HEK293 (cell line): ENCODE data around the gene PRKCE.

Source experiments
- AEBP2 ChIP-seq: fragments of 450-650 bp; formaldehyde crosslinking; IDR thresholded peaks from 2 replicates; pipeline ENCODE4 v1.5.1; 2016; ENCODE audit warnings: missing biosample characterization, missing genetic modification characterization, borderline replicate concordance
- BCL11B ChIP-seq: fragments of 450-650 bp; formaldehyde crosslinking; IDR thresholded peaks from 2 replicates; pipeline ENCODE4 v1.5.1; 2016; ENCODE audit warnings: low read depth, missing biosample characterization, missing genetic modification characterization
- GLIS2 ChIP-seq: fragments of 450-650 bp; formaldehyde crosslinking; IDR thresholded peaks from 2 replicates; pipeline ENCODE4 v1.5.1; 2016; ENCODE audit warnings: missing biosample characterization, missing genetic modification characterization
- HIC1 ChIP-seq: fragments of 450-650 bp; formaldehyde crosslinking; IDR thresholded peaks from 2 replicates; pipeline ENCODE4 v1.5.1; 2016; ENCODE audit warnings: missing biosample characterization, missing genetic modification characterization
- KLF16 ChIP-seq: fragments of 450-650 bp; formaldehyde crosslinking; IDR thresholded peaks from 2 replicates; pipeline ENCODE4 v1.5.1; 2017; ENCODE audit warnings: missing biosample characterization, missing genetic modification characterization
- PRDM4 ChIP-seq: fragments of 450-650 bp; formaldehyde crosslinking; IDR thresholded peaks from 2 replicates; pipeline ENCODE4 v1.5.1; 2017; ENCODE audit warnings: missing biosample characterization, missing genetic modification characterization
- SALL2 ChIP-seq: fragments of 450-650 bp; formaldehyde crosslinking; IDR thresholded peaks from 2 replicates; pipeline ENCODE4 v1.5.0; 2017; ENCODE audit warnings: missing biosample characterization, mild to moderate bottlenecking, missing genetic modification characterization, borderline replicate concordance
- YY2 ChIP-seq: fragments of 450-650 bp; formaldehyde crosslinking; IDR thresholded peaks from 2 replicates; pipeline ENCODE4 v1.5.1; 2016; ENCODE audit warnings: missing biosample characterization, missing genetic modification characterization
- ZBTB20 ChIP-seq: fragments of 450-650 bp; formaldehyde crosslinking; IDR thresholded peaks from 2 replicates; pipeline ENCODE4 v1.5.1; 2016; ENCODE audit warnings: missing biosample characterization, missing genetic modification characterization
- ZBTB49 ChIP-seq: fragments of 450-650 bp; formaldehyde crosslinking; IDR thresholded peaks from 2 replicates; pipeline ENCODE4 v1.5.1; 2016; ENCODE audit warnings: missing biosample characterization, missing genetic modification characterization, low read depth
- ZFP3 ChIP-seq: fragments of 450-650 bp; formaldehyde crosslinking; IDR thresholded peaks from 2 replicates; pipeline ENCODE4 v1.5.1; 2016; ENCODE audit warnings: low read depth, missing biosample characterization, missing genetic modification characterization
- ZNF10 ChIP-seq: fragments of 450-650 bp; formaldehyde crosslinking; IDR thresholded peaks from 2 replicates; pipeline ENCODE4 v1.5.1; 2017; ENCODE audit warnings: missing biosample characterization, missing genetic modification characterization
- ZNF146 ChIP-seq: fragments of 450-650 bp; formaldehyde crosslinking; IDR thresholded peaks from 2 replicates; pipeline ENCODE4 v1.5.1; 2016; ENCODE audit warnings: missing biosample characterization, missing genetic modification characterization
- ZNF211 ChIP-seq: fragments of 450-650 bp; formaldehyde crosslinking; IDR thresholded peaks from 2 replicates; pipeline ENCODE4 v1.5.1; 2016; ENCODE audit warnings: low read depth, missing biosample characterization, missing genetic modification characterization
- ZNF223 ChIP-seq: fragments of 450-650 bp; formaldehyde crosslinking; IDR thresholded peaks from 2 replicates; pipeline ENCODE4 v1.5.1; 2016; ENCODE audit warnings: missing biosample characterization, missing genetic modification characterization
- ZNF292 ChIP-seq: fragments of 450-650 bp; formaldehyde crosslinking; IDR thresholded peaks from 2 replicates; pipeline ENCODE4 v1.5.1; 2016; ENCODE audit warnings: low read depth, missing biosample characterization, missing genetic modification characterization, borderline replicate concordance
- ZNF311 ChIP-seq: fragments of 450-650 bp; formaldehyde crosslinking; IDR thresholded peaks from 2 replicates; pipeline ENCODE4 v1.5.1; 2017; ENCODE audit warnings: missing biosample characterization, missing genetic modification characterization, borderline replicate concordance
- ZNF473 ChIP-seq: fragments of 450-650 bp; formaldehyde crosslinking; IDR thresholded peaks from 2 replicates; pipeline ENCODE4 v1.5.1; 2017; ENCODE audit warnings: missing biosample characterization, missing genetic modification characterization
- ZNF510 ChIP-seq: fragments of 450-650 bp; formaldehyde crosslinking; IDR thresholded peaks from 2 replicates; pipeline ENCODE4 v1.5.1; 2018; ENCODE audit warnings: mild to moderate bottlenecking, missing genetic modification characterization, missing biosample characterization; ENCODE audit not compliant: insufficient replicate concordance
- ZNF514 ChIP-seq: fragments of 450-650 bp; formaldehyde crosslinking; IDR thresholded peaks from 2 replicates; pipeline ENCODE4 v1.5.1; 2016; ENCODE audit warnings: missing biosample characterization, missing genetic modification characterization
- ZNF571 ChIP-seq: fragments of 450-650 bp; formaldehyde crosslinking; IDR thresholded peaks from 2 replicates; pipeline ENCODE4 v1.5.0; 2017; ENCODE audit warnings: missing biosample characterization, missing genetic modification characterization
- ZNF621 ChIP-seq: fragments of 450-650 bp; formaldehyde crosslinking; IDR thresholded peaks from 2 replicates; pipeline ENCODE4 v1.5.1; 2017; ENCODE audit warnings: missing biosample characterization, missing genetic modification characterization
- ZNF626 ChIP-seq: fragments of 450-650 bp; sonication (Bioruptor Pico); formaldehyde crosslinking; IDR thresholded peaks from 2 replicates; pipeline ENCODE4 v1.5.1; 2018; ENCODE audit warnings: missing biosample characterization, missing genetic modification characterization, inconsistent platforms
- ZNF692 ChIP-seq: fragments of 450-650 bp; formaldehyde crosslinking; IDR thresholded peaks from 2 replicates; pipeline ENCODE4 v1.5.1; 2016; ENCODE audit warnings: missing biosample characterization, missing genetic modification characterization
- ZNF707 ChIP-seq: fragments of 450-650 bp; formaldehyde crosslinking; IDR thresholded peaks from 2 replicates; pipeline ENCODE4 v1.5.1; 2016; ENCODE audit warnings: missing biosample characterization, missing genetic modification characterization
- ZNF776 ChIP-seq: fragments of 450-650 bp; formaldehyde crosslinking; IDR thresholded peaks from 2 replicates; pipeline ENCODE4 v1.5.0; 2017; ENCODE audit warnings: missing biosample characterization, missing genetic modification characterization, borderline replicate concordance
- ZNF792 ChIP-seq: fragments of 450-650 bp; formaldehyde crosslinking; IDR thresholded peaks from 2 replicates; pipeline ENCODE4 v1.5.1; 2016; ENCODE audit warnings: missing biosample characterization, missing genetic modification characterization
- ZSCAN16 ChIP-seq: fragments of 450-650 bp; formaldehyde crosslinking; IDR thresholded peaks from 2 replicates; pipeline ENCODE4 v1.5.1; 2016; ENCODE audit warnings: missing biosample characterization, missing genetic modification characterization

Gene PRKCE

GRCh38 chr2:45652090-45653031, 886 bp downstream of the PRKCE start (continued):
- TF ChIP-seq PRDM4 (no peak), YY2 (tag by site-specific recombination) (no peak), ZNF211 (no peak), ZNF692 (tag by site-specific recombination) (peak; percentile 94), ZNF776 (no peak), ZNF707 (tag by site-specific recombination) (no peak), ZNF792 (tag by site-specific recombination) (no peak), GLIS2 (tag by site-specific recombination) (no peak; the same call in none of the 2 replicates), ZNF626 (tag by site-specific recombination) (no peak), ZNF621 (tag by site-specific recombination) (no peak), ZNF10 (tag by site-specific recombination) (no peak), BCL11B (no peak), KLF16 (tag by site-specific recombination) (no peak), HIC1 (tag by site-specific recombination) (no peak), ZNF146 (tag by site-specific recombination) (no peak), ZFP3 (no peak), ZNF311 (tag by site-specific recombination) (no peak), ZNF223 (tag by site-specific recombination) (no peak), ZNF510 (tag by site-specific recombination) (no peak), ZBTB20 (tag by site-specific recombination) (peak; percentile 85), ZSCAN16 (no peak), ZBTB49 (tag by site-specific recombination) (no peak), ZNF292 (tag by site-specific recombination) (no peak), AEBP2 (tag by site-specific recombination) (no peak), ZNF473 (no peak), SALL2 (tag by site-specific recombination) (no peak), ZNF571 (tag by site-specific recombination) (no peak), ZNF514 (no peak)
